GM12891 (cell line): ENCODE results near the gene NAV2.

ENCODE experiments used
- PAX5 ChIP-seq: IDR thresholded peaks from 2 replicates; pipeline ENCODE4 v1.6.1; 2011; ENCODE audit warnings: low read length, moderate library complexity, mild to moderate bottlenecking; ENCODE audit not compliant: insufficient read depth, severe bottlenecking
- POLR2A ChIP-seq: IDR thresholded peaks from 2 replicates; pipeline ENCODE4 v1.6.1; 2011; ENCODE audit warnings: low read depth, low read length, control low read depth
- POLR2AphosphoS5 ChIP-seq: IDR thresholded peaks from 2 replicates; pipeline ENCODE4 v1.6.1; 2011; ENCODE audit warnings: low read depth, low read length, control low read depth
- SPI1 ChIP-seq: IDR thresholded peaks from 2 replicates; pipeline ENCODE4 v1.6.1; 2011; ENCODE audit warnings: low read depth, low read length, control low read depth
- TAF1 ChIP-seq: IDR thresholded peaks from 2 replicates; pipeline ENCODE4 v1.6.1; 2011; ENCODE audit warnings: low read depth, low read length, control low read depth

DNA sequence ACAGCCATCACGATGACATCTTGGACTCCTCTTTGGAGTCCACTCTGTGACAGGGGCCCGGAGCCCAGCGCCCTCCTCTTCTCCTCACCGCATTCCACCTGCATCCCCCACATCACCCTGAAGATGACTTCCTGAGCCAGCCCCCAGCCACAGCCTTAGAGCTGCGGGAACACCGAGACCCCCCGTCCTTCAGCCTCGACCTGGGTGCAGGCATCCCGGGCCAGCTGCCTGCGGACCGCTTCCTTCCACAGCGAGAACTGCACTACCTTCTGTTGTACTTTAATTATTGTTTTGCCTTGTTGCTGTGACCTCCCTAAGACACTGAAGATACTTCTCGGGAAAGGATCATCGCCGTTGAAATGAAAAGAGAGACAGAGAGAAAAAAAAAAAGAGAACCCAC lies 405.6 kb downstream of the NAV2 start:
- TF ChIP-seq SPI1 = no peak
- TF ChIP-seq POLR2A = no peak
- no peak for TF ChIP-seq TAF1
- TF ChIP-seq POLR2AphosphoS5 = no peak
- TF ChIP-seq PAX5 = no peak
